ENCODE measurements around the gene AMIGO3.

DNA sequence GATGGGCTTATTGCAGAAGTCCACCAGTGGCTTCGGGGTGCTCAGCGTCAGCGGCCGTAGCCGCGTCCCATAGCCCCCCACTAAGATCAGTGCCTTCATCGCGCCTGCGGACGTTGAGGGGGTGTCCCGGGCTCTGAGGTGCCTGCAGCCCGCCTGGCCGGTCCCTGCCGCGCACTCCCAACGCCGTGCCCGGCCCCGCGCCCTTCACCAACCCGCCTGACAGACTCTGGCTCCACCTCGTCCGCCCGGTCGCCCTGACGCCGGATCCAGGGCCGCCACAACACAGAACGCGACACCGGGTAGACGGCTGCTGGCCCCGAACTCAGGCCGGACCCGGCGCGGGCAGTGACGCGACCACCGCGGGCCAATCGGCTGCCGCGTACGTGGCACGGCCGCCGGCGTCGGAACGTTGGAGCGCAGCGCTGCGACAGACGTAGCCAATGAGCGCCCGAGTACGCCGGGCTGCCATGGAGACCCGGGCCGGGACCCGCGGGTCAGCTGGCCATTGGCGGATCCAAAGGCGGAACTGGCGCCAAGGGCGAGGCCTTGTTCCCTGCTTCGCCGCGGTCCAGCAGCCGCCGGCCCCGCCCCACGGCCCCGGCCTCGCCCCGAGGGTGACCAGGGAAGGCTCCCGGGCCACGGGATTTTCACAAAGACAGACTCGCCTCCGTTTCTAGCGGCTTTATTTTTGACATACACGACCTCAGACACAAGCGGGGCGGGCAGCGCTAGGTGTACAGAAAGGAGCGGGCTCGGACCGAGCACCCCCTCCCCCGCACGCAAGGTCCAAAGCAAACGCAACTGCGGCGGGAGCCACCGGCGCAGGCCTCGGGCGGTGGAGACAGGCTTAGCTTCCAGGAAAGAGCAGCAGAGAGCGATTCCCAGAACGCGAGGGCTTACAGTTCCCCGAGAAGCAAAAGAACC lies 4.4 kb upstream of the AMIGO3 start, which contains the start of gene GMPPB:
- TF ChIP-seq EZH2 (IDR thresholded peaks at IDR 0.05; ENCODE audit: low read depth, unreplicated experiment), result no peak
- TF ChIP-seq, protein P1, sequence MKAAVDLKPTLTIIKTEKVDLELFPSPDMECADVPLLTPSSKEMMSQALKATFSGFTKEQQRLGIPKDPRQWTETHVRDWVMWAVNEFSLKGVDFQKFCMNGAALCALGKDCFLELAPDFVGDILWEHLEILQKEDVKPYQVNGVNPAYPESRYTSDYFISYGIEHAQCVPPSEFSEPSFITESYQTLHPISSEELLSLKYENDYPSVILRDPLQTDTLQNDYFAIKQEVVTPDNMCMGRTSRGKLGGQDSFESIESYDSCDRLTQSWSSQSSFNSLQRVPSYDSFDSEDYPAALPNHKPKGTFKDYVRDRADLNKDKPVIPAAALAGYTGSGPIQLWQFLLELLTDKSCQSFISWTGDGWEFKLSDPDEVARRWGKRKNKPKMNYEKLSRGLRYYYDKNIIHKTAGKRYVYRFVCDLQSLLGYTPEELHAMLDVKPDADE (IDR thresholded peaks at IDR 0.05), result peak; percentile 39; the same call in 1 of the 2 replicates
- TF ChIP-seq, protein P2, sequence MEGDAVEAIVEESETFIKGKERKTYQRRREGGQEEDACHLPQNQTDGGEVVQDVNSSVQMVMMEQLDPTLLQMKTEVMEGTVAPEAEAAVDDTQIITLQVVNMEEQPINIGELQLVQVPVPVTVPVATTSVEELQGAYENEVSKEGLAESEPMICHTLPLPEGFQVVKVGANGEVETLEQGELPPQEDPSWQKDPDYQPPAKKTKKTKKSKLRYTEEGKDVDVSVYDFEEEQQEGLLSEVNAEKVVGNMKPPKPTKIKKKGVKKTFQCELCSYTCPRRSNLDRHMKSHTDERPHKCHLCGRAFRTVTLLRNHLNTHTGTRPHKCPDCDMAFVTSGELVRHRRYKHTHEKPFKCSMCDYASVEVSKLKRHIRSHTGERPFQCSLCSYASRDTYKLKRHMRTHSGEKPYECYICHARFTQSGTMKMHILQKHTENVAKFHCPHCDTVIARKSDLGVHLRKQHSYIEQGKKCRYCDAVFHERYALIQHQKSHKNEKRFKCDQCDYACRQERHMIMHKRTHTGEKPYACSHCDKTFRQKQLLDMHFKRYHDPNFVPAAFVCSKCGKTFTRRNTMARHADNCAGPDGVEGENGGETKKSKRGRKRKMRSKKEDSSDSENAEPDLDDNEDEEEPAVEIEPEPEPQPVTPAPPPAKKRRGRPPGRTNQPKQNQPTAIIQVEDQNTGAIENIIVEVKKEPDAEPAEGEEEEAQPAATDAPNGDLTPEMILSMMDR (conservative IDR thresholded peaks at IDR 0.05; ENCODE audit: low read depth in 2 of 2), result no peak
